KBM-7 (cell line): ENCODE measurements around the gene TTC3.
"Not testable (repeated sequence)": the region's sequence is repeated elsewhere in the genome, so short reads cannot be mapped to it uniquely, and the experiment has no call there.

ENCODE experiments used
- DNase-seq: peaks from one replicate; pipeline ENCODE4 v3.0.0-alpha.2; 2015
- in situ Hi-C: fragments of 300-500 bp; cut with MboI; formaldehyde crosslinking; loops from 2 replicates; pipeline ENCODE4 v1.14.3; 2020; ENCODE audit warnings: low sequenced_read_pairs, low pct_unique_long_range_greater_than_20kb, mixed read lengths

The TTC3 gene

GRCh38 chr21:37082375-37082774 lies 9.3 kb downstream of the TTC3 start:
- DNase-seq, result no peak
- in situ Hi-C loops, result no loop called here

GRCh38 chr21:37082856-37083528 lies 9.9 kb downstream of the TTC3 start:
- DNase-seq, result peak; percentile 47
- in situ Hi-C loops, result no loop called here

- DNase-seq, result no peak
- in situ Hi-C loops, result no loop called here
These were observed 12.7 kb downstream of the TTC3 start for GRCh38 chr21:37085726-37086125.

DNA sequence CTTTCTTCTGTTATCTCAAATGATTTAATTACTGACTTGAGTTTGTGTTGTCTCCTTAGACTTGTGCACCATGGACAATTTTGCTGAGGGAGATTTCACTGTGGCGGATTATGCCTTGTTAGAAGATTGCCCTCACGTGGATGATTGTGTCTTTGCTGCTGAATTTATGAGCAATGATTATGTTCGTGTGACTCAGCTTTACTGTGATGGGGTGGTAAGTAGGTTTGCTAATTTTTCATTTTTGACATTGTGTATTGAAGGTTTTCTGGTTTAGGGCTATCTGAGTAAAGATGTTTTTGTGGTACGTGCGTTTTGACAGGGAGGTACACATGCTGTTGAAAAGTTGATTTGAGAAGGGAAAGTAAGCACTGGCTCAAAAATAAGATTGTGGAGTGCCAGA lies 14.1 kb downstream of the TTC3 start:
- in situ Hi-C loops, result no loop called here
- peak; percentile 68 for DNase-seq

GRCh38 chr21:37088186-37088735 lies 15.2 kb downstream of the TTC3 start:
- DNase-seq, result no peak
- in situ Hi-C loops, result no loop called here

- in situ Hi-C loops, result no loop called here
- no peak for DNase-seq
These were observed 20.9 kb downstream of the TTC3 start for GRCh38 chr21:37093977-37094376.

DNA sequence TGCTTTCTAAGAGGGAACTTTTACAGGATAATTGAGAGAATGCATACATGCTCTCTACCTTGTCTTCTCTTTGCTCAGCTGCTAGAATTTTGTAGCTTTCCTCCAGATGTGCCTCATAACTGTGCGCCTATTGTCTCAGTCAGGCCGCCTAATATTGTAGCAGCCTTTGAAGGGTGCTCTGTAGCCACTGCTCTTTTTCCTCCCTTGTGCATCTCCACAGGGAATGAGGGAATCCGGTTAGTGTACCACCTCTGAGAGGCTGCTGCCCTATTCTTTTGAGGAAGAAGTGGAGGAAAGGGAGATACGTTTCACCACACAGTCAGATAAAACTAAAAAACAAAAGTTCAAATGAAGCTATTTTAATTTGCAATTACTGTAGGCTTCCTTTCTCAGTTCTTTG lies 22.8 kb downstream of the TTC3 start:
- in situ Hi-C loops, result no loop called here
- no peak for DNase-seq

DNA sequence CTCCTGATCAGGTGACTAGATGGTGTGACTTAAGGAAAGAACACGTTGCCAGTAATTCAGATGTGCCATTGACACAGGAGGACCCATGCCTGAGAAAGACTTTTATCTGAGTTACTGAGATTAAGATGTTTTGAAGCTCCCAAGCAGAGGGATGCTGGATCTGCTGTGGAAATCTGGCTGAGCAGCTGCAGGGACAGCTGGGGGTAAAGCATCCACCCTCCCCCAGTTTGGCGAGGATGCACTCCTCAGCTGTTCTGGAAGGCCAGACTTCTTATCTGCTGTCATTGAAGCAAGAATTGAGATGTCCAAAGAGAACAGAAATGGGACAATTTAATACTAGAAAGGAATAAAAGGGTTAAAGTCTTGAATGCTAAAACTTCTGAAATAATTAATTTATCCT lies 25.7 kb downstream of the TTC3 start:
- no peak for DNase-seq
- in situ Hi-C loops, result no loop called here

DNA sequence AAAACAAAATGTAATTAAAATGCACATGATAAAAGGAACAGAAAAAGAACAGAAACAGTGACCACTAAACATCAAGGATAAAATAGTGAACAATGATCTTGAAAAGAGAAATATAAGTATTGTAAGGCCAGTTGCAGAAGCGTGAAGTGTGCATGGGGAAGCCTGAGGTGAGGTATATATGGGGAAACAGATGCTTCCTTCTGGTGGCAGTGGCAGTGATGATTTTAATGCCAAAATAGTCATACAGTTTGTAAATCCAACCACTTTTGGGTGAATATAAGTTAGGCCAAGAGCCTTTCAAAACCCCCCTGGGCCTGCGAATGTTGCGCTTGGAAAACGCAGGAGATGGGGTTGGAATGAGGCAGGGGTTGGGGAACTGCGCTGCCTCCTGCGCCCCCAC lies 27.3 kb downstream of the TTC3 start:
- no peak for DNase-seq
- in situ Hi-C loops, result no loop called here

DNA sequence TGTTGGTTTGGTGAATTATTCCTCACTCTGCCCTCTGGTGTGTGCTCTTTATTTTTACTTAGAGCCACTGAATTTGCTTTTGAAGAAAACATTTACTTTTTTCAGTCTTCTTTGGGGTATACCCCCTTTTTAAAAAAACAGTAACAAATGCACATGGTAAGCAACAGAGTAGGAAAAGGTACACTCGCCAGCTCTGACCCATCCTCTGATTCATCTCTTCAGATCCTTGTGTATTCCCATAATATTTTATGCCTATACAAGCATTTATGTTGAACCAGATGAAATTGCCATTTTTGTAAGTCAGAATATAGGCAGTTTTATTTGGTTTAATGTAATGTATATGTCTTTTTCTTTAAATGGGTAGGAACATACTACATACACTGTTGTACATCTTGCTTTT lies 28.3 kb downstream of the TTC3 start:
- in situ Hi-C loops, result no loop called here
- no peak for DNase-seq

DNA sequence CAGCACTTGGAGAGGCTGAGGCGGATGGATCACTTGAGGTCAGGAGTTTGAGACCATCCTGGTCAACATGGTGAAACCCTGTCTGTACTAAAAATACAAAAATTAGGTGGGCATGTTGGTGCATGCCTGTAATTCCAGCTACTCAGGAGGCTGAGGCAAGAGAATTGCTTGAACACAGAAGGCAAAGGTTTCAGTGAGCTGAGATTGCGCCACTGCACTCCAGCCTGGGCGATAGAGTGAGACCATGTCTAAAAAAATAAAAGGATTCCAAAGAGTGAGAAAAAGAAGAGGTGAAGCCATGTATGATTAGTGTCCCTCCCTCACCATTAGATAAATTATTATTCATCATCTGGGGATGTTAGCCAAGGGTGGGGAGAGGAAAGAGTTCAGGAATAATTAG lies 29.7 kb downstream of the TTC3 start:
- in situ Hi-C loops, DNase-seq: not testable (repeated sequence)

- no peak for DNase-seq
- in situ Hi-C loops, result no loop called here
These were observed 33.9 kb downstream of the TTC3 start for GRCh38 chr21:37106998-37107397.

DNA sequence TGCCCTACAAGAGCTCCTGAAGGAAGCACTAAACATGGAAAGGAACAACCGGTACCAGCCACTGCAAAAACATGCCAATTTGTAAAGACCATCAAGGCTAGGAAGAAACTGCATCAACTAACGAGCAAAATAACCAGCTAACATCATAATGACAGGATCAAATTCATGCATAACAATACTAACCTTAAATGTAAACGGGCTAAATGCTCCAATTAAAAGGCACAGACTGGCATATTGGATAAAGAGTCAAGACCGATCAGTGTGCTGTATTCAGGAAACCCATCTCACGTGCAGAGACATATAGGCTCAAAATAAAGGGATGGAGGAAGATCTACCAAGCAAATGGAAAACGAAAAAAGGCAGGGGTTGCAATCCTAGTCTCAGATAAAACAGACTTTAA lies 38.0 kb downstream of the TTC3 start:
- DNase-seq, in situ Hi-C loops: not testable (repeated sequence)

DNA sequence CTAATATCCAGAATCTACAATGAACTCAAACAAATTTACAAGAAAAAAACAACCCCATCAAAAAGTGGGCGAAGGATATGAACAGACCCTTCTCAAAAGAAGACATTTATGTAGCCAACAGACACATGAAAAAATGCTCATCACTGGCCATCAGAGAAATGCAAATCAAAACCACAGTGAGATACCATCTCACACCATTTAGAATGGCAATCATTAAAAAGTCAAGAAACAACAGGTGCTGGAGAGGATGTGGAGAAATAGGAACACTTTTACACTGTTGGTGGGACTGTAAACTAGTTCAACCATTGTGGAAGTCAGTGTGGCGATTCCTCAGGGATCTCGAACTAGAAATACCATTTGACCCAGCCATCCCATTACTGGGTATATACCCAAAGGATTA lies 41.2 kb downstream of the TTC3 start:
- DNase-seq, in situ Hi-C loops: not testable (repeated sequence)

- in situ Hi-C loops, DNase-seq: not testable (repeated sequence)
These were observed 43.4 kb downstream of the TTC3 start for GRCh38 chr21:37116459-37116858.

GRCh38 chr21:37117204-37117603 lies 44.1 kb downstream of the TTC3 start:
- no peak for DNase-seq
- in situ Hi-C loops, result no loop called here

DNA sequence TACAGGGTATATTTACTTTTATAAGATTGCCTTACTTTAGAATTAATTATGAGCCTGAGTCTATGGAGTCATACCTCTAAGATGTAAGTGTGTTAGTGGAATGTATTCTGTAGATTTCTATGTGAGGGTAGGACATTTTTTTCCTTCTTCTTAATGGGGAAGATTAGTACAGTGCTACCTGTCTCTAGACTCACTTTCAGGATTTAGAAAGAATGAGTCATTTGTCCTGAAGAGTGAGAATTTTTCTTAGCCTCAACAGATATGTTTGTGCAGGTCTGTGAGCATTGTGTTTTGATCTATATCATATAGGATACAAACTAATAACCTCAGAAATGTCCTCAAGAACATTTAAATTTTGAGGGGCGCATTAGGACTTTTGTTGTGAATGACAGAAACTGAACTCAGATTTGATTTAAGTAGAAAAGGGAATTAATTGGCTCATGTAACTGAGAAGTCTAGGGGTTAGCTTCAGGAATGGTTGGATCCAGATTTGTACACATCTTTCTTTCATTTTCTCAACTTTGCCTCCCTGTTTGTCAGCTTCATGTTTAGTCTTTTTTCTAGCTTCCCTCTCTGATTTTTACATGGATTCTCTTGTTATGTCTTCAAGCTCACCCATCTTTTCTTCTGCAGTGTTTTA lies 45.3 kb downstream of the TTC3 start:
- in situ Hi-C loops, result no loop called here
- no peak for DNase-seq

DNA sequence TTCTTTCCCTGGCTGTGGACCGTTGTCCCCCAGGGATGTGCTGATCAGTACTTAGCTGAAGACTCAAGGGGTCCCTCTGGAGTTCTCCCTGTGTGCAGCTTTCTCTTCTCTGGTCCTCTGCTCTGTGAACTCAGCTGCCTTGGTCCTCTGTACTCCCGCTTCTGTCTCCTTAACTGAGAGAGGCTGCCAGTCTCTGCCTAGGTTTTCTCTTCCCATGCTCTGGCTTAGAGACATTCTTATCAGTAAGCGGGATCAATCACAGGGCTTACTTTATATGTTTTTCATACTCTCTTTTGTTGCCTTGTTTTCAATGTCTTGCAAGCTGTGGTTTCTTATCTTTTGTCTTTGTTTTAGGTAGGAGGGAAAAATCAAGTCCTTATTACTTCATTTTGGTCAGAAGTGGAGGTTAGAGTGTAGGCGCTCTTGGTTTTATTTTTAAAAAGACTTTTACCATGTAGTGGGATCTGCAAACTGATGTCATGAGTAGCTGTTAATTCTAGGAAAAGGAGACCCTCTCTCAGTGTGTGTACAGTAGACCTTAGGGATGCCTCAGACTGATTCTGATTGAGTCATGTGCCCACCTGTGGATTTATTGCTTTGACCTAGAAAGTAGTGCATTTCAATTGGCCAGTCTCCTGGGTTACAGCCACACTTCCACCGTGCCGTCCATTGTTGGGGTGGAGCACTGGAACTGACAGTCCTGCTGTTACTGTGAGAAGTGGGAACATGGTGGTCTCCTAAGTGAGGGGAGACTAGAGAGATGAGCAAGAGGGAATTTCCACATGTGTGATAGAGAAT lies 46.6 kb downstream of the TTC3 start:
- in situ Hi-C loops, result no loop called here
- no peak for DNase-seq

GRCh38 chr21:37128076-37128475 lies 55.0 kb downstream of the TTC3 start:
- DNase-seq, result no peak
- in situ Hi-C loops, result no loop called here

DNA sequence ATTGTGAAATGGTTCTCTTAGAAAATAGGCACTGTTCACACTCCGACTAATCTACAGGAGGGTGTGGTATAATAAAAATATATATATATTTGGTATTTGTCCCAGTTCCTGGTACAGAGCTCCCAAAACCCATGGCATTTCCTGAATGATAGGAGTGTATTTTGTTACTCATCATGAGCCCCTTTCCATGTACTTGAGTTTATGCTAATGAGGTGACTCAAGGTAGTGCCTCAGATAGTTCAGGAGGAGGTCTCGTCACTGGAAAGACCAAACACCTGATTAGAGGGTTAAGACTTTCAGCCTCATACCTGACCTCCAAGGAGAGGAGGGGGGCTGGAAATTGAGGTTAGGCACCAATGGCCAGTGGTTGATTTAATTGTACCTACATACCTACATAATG lies 57.9 kb downstream of the TTC3 start:
- DNase-seq, result no peak
- in situ Hi-C loops, result no loop called here
